SK-N-SH (cell line): ENCODE results near the gene MEF2B. TPM values are rescaled to one million over a fixed set of nuclear protein-coding genes. Genes with fewer than 3 reads are reported as not detected.

Experiments
- CTCF ChIA-PET: fragments of 300-600, 350-600 bp; formaldehyde crosslinking; extraction: SDS; loops from one replicate; lab custom pipeline; 2021; lab: Yijun Ruan, JAX
- POLR2A ChIA-PET: fragments of 350-600 bp; sonication (Branson Sonifier 250); formaldehyde crosslinking; extraction: SDS; loops from one replicate; lab custom pipeline; 2020; ENCODE audit warnings: antibody characterized with exemption, inconsistent platforms; lab: Yijun Ruan, JAX
- DNase-seq: peaks from one replicate; pipeline ENCODE4 v3.0.0; 2012
- H2AFZ ChIP-seq: fragments of 200-600 bp; sonication (generic); 2 replicates; pipeline ENCODE4 v1.8.1; 2016; ENCODE audit warnings: antibody characterized with exemption, mild to moderate bottlenecking, low read depth
- H3F3A ChIP-seq: fragments of 200-600 bp; sonication (generic); replicated peaks from 2 replicates; pipeline ENCODE3; 2016; ENCODE audit warnings: antibody characterized with exemption, mild to moderate bottlenecking; ENCODE audit not compliant: insufficient read depth
- H3K27ac ChIP-seq, 2 experiments: fragments of 200-500 bp in 1 of 2; fragments of 200-600 bp in 1 of 2; sonication (Bioruptor generic) in 1 of 2; sonication (generic), shearing (Covaris generic) in 1 of 2; 2 replicates each; pipeline versions ENCODE4 v1.5.1 to v1.6.1; 2014 to 2016; ENCODE audit warnings: low read depth in 2 of 2, inconsistent platforms in 1 of 2, low read length in 1 of 2, mild to moderate bottlenecking in 1 of 2, mixed read lengths in 1 of 2
- H3K27me3 ChIP-seq: fragments of 200-600 bp; sonication (generic), shearing (Covaris generic); 2 replicates; pipeline ENCODE4 v1.6.1; 2016; ENCODE audit warnings: mixed run types; ENCODE audit not compliant: insufficient read depth
- H3K36me3 ChIP-seq, 2 experiments: fragments of 200-500 bp in 1 of 2; fragments of 200-600 bp in 1 of 2; sonication (Bioruptor generic) in 1 of 2; sonication (generic) in 1 of 2; replicated peaks in 1 of 2; 2 replicates each; pipeline versions ENCODE3 to v1.5.1; 2014 to 2016; ENCODE audit warnings: low read length in 1 of 2, mild to moderate bottlenecking in 1 of 2; ENCODE audit not compliant: insufficient read depth in 2 of 2, control insufficient read depth in 1 of 2
- H3K4me1 ChIP-seq, 2 experiments: fragments of 200-500 bp in 1 of 2; fragments of 200-600 bp in 1 of 2; sonication (Bioruptor generic) in 1 of 2; sonication (generic), shearing (Covaris generic) in 1 of 2; 2 replicates each; pipeline versions ENCODE4 v1.5.1 to v1.6.1; 2014 to 2016; ENCODE audit warnings: low read depth in 1 of 2, low read length in 1 of 2, mixed run types in 1 of 2; ENCODE audit not compliant: insufficient read depth in 2 of 2, control insufficient read depth in 1 of 2
- H3K4me2 ChIP-seq: fragments of 200-600 bp; sonication (generic), shearing (Covaris generic); 2 replicates; pipeline ENCODE4 v1.6.1; 2017; ENCODE audit warnings: mixed run types
- H3K4me3 ChIP-seq, 2 experiments: fragments of 200-500 bp in 1 of 2; fragments of 200-600 bp in 1 of 2; sonication (Bioruptor generic) in 1 of 2; sonication (generic), shearing (Covaris generic) in 1 of 2; 2 replicates each; pipeline versions ENCODE4 v1.5.1 to v1.8.1; 2014 to 2016; ENCODE audit warnings: low read depth in 2 of 2, inconsistent platforms in 1 of 2, low read length in 1 of 2, mild to moderate bottlenecking in 1 of 2, mixed read lengths in 1 of 2, moderate library complexity in 1 of 2
- H3K79me2 ChIP-seq: fragments of 200-600 bp; sonication (generic); 2 replicates; pipeline ENCODE4 v1.8.1; 2017; ENCODE audit warnings: mild to moderate bottlenecking; ENCODE audit not compliant: insufficient read depth
- H3K9ac ChIP-seq: fragments of 200-600 bp; sonication (generic); 2 replicates; pipeline ENCODE4 v1.6.1; 2017; ENCODE audit warnings: mixed run types
- H3K9me2 ChIP-seq: fragments of 200-600 bp; sonication (generic); 2 replicates; pipeline ENCODE4 v1.6.1; 2017; ENCODE audit warnings: mixed run types
- H3K9me3 ChIP-seq: fragments of 200-600 bp; sonication (generic); 2 replicates; pipeline ENCODE4 v1.6.1; 2017; ENCODE audit warnings: mixed run types, mild to moderate bottlenecking, moderate library complexity
- H4K20me1 ChIP-seq: fragments of 200-600 bp; sonication (generic); 2 replicates; pipeline ENCODE4 v1.6.1; 2017; ENCODE audit warnings: mild to moderate bottlenecking, mixed run types; ENCODE audit not compliant: insufficient read depth
- ELF1 ChIP-seq: IDR thresholded peaks from 2 replicates; pipeline ENCODE4 v1.4.0; 2012
- EP300 ChIP-seq, 2 experiments: IDR thresholded peaks; 2 replicates each; pipeline versions ENCODE4 v1.4.0 to v1.6.1; 2012; ENCODE audit warnings: borderline replicate concordance in 1 of 2, low read depth in 1 of 2, low read length in 1 of 2
- EZH2phosphoT487 ChIP-seq: fragments of 200-600 bp; sonication (generic); IDR thresholded peaks from 2 replicates; pipeline ENCODE4 v1.6.1; 2017; ENCODE audit warnings: low read depth, mixed run types, mild to moderate bottlenecking, antibody characterized with exemption, moderate library complexity, borderline replicate concordance
- FOSL2 ChIP-seq: IDR thresholded peaks from 2 replicates; pipeline ENCODE4 v1.4.0; 2012; ENCODE audit warnings: low read depth, mild to moderate bottlenecking, moderate library complexity, borderline replicate concordance
- FOXJ3 ChIP-seq: sonication (generic); formaldehyde crosslinking; IDR thresholded peaks from 2 replicates; pipeline ENCODE4 v1.5.1; 2020; ENCODE audit warnings: mild to moderate bottlenecking, missing genetic modification reagents
- FOXM1 ChIP-seq: IDR thresholded peaks from 2 replicates; pipeline ENCODE4 v1.4.0; 2012; ENCODE audit warnings: low read depth, mild to moderate bottlenecking
- GABPA ChIP-seq: IDR thresholded peaks from 2 replicates; pipeline ENCODE4 v1.4.0; 2012; ENCODE audit warnings: low read depth, mild to moderate bottlenecking
- GATA2 ChIP-seq: sonication (generic); formaldehyde crosslinking; IDR thresholded peaks from 2 replicates; pipeline ENCODE4 v1.5.0; 2020; ENCODE audit warnings: mild to moderate bottlenecking, missing genetic modification reagents
- JUND ChIP-seq: IDR thresholded peaks from 2 replicates; pipeline ENCODE4 v1.4.0; 2012
- MEF2A ChIP-seq: IDR thresholded peaks from 2 replicates; pipeline ENCODE4 v1.4.0; 2012; ENCODE audit warnings: low read depth, borderline replicate concordance
- POLR2AphosphoS5 ChIP-seq: IDR thresholded peaks from 2 replicates; pipeline ENCODE4 v1.6.1; 2012; ENCODE audit warnings: low read depth, low read length
- RAD21 ChIP-seq: IDR thresholded peaks from 2 replicates; pipeline ENCODE4 v1.6.1; 2012; ENCODE audit warnings: mild to moderate bottlenecking, low read length
- RCOR1 ChIP-seq: fragments of 150-350 bp; IDR thresholded peaks from 2 replicates; pipeline ENCODE4 v1.6.1; 2017; ENCODE audit warnings: antibody characterized with exemption, low read length
- RXRA ChIP-seq: IDR thresholded peaks from 2 replicates; pipeline ENCODE4 v1.4.0; 2012; ENCODE audit warnings: low read depth, mild to moderate bottlenecking, borderline replicate concordance
- SIN3A ChIP-seq: IDR thresholded peaks from 2 replicates; pipeline ENCODE4 v1.6.1; 2012; ENCODE audit warnings: low read depth, mild to moderate bottlenecking, low read length, moderate library complexity, borderline replicate concordance
- SMC3 ChIP-seq: IDR thresholded peaks from 2 replicates; pipeline ENCODE4 v1.6.1; 2012; ENCODE audit warnings: low read depth, low read length, improper control_type of control experiment
- TAF1 ChIP-seq: IDR thresholded peaks from 2 replicates; pipeline ENCODE4 v1.6.1; 2012; ENCODE audit warnings: low read depth, mild to moderate bottlenecking, low read length, moderate library complexity, borderline replicate concordance
- TCF12 ChIP-seq: IDR thresholded peaks from 2 replicates; pipeline ENCODE4 v1.4.0; 2012
- TEAD4 ChIP-seq: IDR thresholded peaks from 2 replicates; pipeline ENCODE4 v1.4.0; 2012; ENCODE audit warnings: mild to moderate bottlenecking, borderline replicate concordance; ENCODE audit not compliant: insufficient read depth
- WGBS: methylation state at CpG from one replicate; pipeline ENCODE4 v1.1.6; 2017; ENCODE audit warnings: low lambda C conversion rate; 5-methylcytosine and 5-hydroxymethylcytosine counted together
- polyA plus RNA-seq, 3 experiments: library from polyadenylated mRNA; depleted of rRNA; stranded (reverse); fragments of >200 nt; gene quantifications; 2 replicates each; pipeline ENCODE4 v1.2.3, GENCODE V29; 2012
- TF ChIP-seq, protein P1 (sequence below): IDR thresholded peaks from 2 replicates; pipeline ENCODE4 v1.4.0; 2012; ENCODE audit warnings: low read depth
- TF ChIP-seq, protein P2 (sequence below): fragments of 150-350 bp; IDR thresholded peaks from 2 replicates; pipeline ENCODE4 v1.6.1; 2016; ENCODE audit warnings: mild to moderate bottlenecking, low read depth, low read length
- TF ChIP-seq, protein P3 (sequence below): IDR thresholded peaks from 2 replicates; pipeline ENCODE4 v1.6.1; 2012; ENCODE audit warnings: mild to moderate bottlenecking, low read depth, low read length, moderate library complexity
- TF ChIP-seq, protein P4 (sequence below): IDR thresholded peaks from 2 replicates; pipeline ENCODE4; 2012

Gene MEF2B
- polyA plus RNA-seq, 1 of the 3 experiments (the other 2 are of a cell fraction), result 1.0 TPM

DNA sequence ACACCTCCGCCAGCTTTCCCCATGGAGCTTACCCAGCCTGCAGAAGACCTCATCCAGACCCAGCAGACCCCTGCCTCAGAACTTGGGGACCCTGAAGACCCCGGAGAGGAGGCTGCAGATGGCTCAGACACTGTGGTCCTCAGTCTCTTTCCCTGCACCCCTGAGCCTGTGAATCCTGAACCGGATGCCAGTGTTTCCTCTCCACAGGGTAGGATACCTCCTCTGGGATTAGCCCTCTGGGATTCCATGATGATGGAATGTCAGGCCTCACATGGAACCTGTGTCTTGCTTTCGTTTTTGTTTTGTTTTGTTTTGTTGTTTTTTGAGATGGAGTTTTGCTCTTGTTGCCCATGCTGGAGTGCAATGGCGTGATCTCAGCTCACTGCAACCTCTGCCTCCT is 23.9 kb upstream of the MEF2B start (continued):
- TF ChIP-seq GABPA (no peak), MEF2A (no peak), RAD21 (no peak), JUND (no peak), SIN3A (no peak), RCOR1 (no peak)
- TF ChIP-seq, protein P1, sequence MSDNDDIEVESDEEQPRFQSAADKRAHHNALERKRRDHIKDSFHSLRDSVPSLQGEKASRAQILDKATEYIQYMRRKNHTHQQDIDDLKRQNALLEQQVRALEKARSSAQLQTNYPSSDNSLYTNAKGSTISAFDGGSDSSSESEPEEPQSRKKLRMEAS, result no peak
- TF ChIP-seq, all 33 proteins: peak for 0

DNA sequence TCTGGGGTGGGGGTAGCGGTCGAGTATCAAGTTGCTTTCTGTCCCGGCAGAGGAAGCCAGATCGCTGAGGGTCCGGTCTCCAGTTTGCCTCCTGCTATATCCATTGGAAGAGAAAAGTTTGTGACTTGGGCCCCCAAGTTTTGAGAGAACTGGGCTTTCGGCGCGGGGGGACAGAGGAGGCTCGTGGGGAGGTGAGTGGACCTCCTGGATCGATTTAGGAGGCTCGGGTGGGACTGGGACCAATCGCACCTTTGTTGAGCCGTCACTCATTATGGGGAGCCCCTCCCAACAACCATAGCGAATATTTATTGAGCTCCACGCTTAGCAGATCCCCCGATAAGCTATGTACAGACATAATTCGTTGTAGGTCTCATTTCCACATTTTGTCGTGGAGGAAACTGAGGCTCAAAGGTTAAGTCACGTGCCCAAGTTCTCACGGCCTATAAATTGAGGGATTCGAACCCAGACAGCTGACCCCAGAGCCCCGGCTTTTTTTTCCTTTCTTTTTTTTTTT is 22.9 kb upstream of the MEF2B start:
- CTCF ChIA-PET, result interaction anchor here (0.6 to 1.6 kb wide), 2 partner anchors 9 to 47 kb away, joined by 3 to 5 read pairs; no protein-coding TSS in a partner anchor
- Histone ChIP-seq H3K36me3 (peaks cover 6 to 7% of the 10 kb centered on the region in 2 experiments), H3K9me2 (no peaks in the 10 kb centered on the region), H3K4me1 (peaks cover 11 to 14% of the 10 kb centered on the region in 2 experiments; a peak in 2 of 4 replicates), H3K4me3 (peak overlapping the region; percentile 69 to 73), H3K9me3 (no peaks in the 10 kb centered on the region), H2AFZ (peak overlapping the region; percentile 82), H3K27ac (peak overlapping the region; percentile 44 to 76; a peak in 3 of 4 replicates), H4K20me1 (no peaks in the 10 kb centered on the region), H3K27me3 (no peaks in the 10 kb centered on the region), H3K9ac (peak overlapping the region; percentile 73), H3F3A (peaks cover 3% of the 10 kb centered on the region), H3K79me2 (peaks cover 50% of the 10 kb centered on the region), H3K4me2 (peak overlapping the region; percentile 76)
- POLR2A ChIA-PET, result interaction anchor here (0.6 to 2.5 kb wide), 3 partner anchors 10 to 150 kb away, joined by 3 to 10 read pairs (median 3); partner anchors contain the start of gene NR2C2AP
- DNase-seq, result no peak
- WGBS, result 2% methylated on average over 21 of the region's 22 CpGs
- TF ChIP-seq GATA2 (CRISPR knock-in tag) (no peak), FOSL2 (no peak), SIN3A (no peak), RAD21 (no peak), RCOR1 (no peak), FOXM1 (no peak), JUND (no peak), ELF1 (no peak), FOXJ3 (CRISPR knock-in tag) (no peak), EZH2phosphoT487 (no peak), TCF12 (no peak), TAF1 (0 out of 2 replicates have a peak, but pooled peaks have one; percentile 32), SMC3 (no peak), RXRA (no peak), TEAD4 (no peak), POLR2AphosphoS5 (peak; percentile 62; the same call in 1 of the 2 replicates), EP300 (IDR thresholded peaks at IDR 0.05; ENCODE audit: borderline replicate concordance in 1 of 2, low read depth in 1 of 2, low read length in 1 of 2) (no peak)
- TF ChIP-seq, protein P2, sequence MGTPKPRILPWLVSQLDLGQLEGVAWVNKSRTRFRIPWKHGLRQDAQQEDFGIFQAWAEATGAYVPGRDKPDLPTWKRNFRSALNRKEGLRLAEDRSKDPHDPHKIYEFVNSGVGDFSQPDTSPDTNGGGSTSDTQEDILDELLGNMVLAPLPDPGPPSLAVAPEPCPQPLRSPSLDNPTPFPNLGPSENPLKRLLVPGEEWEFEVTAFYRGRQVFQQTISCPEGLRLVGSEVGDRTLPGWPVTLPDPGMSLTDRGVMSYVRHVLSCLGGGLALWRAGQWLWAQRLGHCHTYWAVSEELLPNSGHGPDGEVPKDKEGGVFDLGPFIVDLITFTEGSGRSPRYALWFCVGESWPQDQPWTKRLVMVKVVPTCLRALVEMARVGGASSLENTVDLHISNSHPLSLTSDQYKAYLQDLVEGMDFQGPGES, result no peak
- TF ChIP-seq, protein P1, result no peak; the same call in 1 of the 2 replicates
- TF ChIP-seq, protein P3, sequence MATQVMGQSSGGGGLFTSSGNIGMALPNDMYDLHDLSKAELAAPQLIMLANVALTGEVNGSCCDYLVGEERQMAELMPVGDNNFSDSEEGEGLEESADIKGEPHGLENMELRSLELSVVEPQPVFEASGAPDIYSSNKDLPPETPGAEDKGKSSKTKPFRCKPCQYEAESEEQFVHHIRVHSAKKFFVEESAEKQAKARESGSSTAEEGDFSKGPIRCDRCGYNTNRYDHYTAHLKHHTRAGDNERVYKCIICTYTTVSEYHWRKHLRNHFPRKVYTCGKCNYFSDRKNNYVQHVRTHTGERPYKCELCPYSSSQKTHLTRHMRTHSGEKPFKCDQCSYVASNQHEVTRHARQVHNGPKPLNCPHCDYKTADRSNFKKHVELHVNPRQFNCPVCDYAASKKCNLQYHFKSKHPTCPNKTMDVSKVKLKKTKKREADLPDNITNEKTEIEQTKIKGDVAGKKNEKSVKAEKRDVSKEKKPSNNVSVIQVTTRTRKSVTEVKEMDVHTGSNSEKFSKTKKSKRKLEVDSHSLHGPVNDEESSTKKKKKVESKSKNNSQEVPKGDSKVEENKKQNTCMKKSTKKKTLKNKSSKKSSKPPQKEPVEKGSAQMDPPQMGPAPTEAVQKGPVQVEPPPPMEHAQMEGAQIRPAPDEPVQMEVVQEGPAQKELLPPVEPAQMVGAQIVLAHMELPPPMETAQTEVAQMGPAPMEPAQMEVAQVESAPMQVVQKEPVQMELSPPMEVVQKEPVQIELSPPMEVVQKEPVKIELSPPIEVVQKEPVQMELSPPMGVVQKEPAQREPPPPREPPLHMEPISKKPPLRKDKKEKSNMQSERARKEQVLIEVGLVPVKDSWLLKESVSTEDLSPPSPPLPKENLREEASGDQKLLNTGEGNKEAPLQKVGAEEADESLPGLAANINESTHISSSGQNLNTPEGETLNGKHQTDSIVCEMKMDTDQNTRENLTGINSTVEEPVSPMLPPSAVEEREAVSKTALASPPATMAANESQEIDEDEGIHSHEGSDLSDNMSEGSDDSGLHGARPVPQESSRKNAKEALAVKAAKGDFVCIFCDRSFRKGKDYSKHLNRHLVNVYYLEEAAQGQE, result no peak
- TF ChIP-seq, protein P4, sequence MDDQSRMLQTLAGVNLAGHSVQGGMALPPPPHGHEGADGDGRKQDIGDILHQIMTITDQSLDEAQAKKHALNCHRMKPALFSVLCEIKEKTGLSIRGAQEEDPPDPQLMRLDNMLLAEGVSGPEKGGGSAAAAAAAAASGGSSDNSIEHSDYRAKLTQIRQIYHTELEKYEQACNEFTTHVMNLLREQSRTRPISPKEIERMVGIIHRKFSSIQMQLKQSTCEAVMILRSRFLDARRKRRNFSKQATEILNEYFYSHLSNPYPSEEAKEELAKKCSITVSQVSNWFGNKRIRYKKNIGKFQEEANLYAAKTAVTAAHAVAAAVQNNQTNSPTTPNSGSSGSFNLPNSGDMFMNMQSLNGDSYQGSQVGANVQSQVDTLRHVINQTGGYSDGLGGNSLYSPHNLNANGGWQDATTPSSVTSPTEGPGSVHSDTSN, result 0 out of 2 replicates have a peak, but pooled peaks have one; percentile 23
